SKM-1 (cell line): ENCODE measurements around the gene TASP1.
A peak's percentile ranks its signal among the peaks of the same experiment; 100 is the strongest.
"Not testable (repeated sequence)": the region's sequence is repeated elsewhere in the genome, so short reads cannot be mapped to it uniquely, and the experiment has no call there.

Experiments
- DNase-seq: peaks from one replicate; lab custom pipeline; 2025; ENCODE audit not compliant: unreplicated experiment; lab: John Stamatoyannopoulos, UW

The TASP1 gene, protein sequence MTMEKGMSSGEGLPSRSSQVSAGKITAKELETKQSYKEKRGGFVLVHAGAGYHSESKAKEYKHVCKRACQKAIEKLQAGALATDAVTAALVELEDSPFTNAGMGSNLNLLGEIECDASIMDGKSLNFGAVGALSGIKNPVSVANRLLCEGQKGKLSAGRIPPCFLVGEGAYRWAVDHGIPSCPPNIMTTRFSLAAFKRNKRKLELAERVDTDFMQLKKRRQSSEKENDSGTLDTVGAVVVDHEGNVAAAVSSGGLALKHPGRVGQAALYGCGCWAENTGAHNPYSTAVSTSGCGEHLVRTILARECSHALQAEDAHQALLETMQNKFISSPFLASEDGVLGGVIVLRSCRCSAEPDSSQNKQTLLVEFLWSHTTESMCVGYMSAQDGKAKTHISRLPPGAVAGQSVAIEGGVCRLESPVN

DNA sequence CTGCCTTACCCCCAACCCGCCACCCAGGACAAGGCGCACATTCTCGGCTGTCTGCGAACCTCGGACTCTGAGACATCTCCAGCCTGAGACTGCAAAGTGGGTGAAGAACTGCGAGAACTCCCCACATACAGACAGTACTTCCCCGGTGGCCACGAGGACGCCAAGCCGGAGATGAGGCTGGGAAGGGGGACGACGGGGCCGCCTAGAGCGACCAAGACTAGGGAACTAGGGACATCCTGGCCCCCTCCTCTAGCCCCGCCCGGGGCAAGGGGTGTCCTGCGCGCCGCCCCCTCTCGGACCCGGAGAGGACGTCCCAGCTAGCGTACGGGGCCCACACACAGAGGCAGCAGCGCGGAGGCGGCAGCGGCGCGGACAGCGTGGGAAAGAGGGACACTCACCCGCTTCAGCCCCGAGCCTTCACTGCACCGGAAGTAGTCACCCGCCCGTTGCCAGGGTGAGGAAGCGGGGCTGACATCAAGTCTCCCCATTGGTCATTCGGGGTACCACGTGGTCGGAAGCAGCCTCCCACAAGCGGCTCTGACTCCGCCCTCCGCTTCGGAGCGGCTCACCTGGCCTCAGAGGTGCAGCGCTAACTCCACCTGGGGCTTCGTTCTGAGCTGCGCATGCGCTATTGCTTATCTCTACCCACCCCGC lies at the start of gene TASP1:
TASP1 (minus strand) TSS at position 437 of the 654 bp plus-strand sequence. CDS start 8,854 bp downstream, outside the sequence.
- DNase-seq: peak; percentile 44

DNA sequence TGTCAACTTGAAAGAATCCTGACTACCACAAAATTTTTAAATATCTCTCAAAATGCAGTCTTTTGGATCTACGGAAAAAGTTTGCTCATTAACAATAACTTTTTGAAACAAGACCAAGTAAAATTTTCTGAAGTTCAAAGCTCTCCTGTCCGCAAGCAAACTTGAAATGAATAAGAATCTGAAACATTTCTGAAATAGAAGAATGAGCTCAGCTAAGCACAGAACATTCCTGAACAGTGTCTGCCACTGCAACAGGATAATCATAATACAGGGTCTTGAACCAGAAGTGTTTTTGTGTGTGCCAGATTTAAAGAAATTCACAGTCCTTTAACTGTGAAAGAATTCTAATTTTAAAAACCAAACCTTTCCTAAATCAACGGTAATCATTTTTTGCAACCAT lies 49.1 kb upstream of the TASP1 start:
- no peak for DNase-seq

GRCh38 chr20:13685623-13686022 lies 46.9 kb upstream of the TASP1 start:
- DNase-seq: no peak

- no peak for DNase-seq
These were observed 46.0 kb upstream of the TASP1 start for GRCh38 chr20:13684566-13685222.

GRCh38 chr20:13683833-13684232 lies 45.1 kb upstream of the TASP1 start:
- DNase-seq: no peak

GRCh38 chr20:13681248-13682125 lies 42.8 kb upstream of the TASP1 start:
- DNase-seq: no peak

DNA sequence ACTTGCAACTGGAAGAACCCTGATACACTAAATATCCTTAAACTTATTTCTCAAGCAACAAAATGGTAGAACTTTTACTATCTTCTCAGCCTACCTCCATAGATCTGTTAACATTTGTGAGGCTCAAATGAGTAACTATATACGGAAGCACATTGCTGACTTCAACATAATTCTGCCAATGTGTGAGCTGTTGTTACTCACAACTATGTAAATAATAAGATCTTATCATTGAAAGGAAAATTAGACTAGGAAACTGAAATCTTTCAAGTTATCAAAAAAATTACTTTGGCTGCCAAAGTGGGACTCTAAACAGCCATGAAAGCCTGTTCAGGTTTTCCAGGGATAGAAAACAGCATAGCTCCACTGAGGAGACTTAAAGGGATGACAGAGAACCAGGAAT lies 40.2 kb upstream of the TASP1 start:
- no peak for DNase-seq

GRCh38 chr20:13677241-13677640 lies 38.5 kb upstream of the TASP1 start:
- no peak for DNase-seq

DNA sequence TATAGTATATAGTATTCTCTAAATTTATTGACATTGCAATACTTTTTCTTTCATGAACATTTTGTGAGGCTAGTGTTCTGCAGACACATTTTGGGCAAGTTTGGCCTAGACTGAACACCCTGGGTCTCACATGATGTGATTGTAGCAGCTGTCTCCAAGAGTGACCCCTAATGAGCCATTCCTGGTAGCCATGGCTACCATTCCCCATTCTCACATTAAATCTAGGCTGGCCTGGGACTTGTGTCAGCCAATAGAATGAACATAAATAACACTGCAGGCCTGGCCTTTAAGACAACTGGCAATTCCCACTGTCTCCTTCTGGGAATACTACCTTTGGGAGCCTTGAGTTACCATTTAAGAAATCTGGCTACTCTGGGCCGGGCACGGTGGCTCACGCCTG lies 38.0 kb upstream of the TASP1 start:
- no peak for DNase-seq

DNA sequence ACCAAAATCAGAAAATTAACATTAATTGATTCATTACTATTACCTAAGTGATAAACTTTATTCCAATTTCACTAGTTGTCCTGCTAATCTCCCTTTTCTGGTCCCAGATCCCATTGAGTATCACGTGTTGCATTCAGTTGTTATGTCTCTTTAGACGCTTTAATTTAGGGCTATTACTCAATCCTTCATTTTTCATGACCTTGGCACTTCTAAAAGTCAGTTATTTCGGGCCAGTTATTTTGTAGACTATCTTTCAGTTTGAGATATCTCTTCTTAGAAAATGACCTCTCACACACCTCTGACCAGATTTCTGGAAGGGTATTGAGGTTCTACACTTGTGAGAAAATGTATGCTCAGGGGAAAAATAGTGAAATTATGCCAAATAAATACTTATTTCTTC lies 34.0 kb upstream of the TASP1 start:
- DNase-seq: no peak

DNA sequence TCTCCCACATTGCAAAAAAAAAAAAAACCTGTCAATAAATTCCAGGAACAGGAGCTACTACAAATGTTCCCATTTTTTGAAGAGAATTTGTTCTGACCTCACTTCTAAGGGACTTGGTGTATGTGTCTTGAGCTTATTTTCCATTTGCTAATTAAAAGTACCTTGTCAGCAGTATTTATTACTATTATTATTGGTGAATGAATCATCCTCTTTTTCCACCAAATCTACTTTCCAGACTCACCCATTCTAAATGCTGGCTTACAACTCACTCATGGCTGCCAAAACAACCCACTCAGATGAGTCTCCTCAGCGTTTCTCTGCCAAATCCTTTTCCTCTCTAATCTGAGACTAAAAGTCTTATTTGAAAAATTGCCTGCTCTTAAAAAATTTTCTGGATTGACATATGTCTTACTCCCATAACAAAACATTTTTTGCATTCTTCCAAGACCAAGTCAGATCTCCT lies 33.2 kb upstream of the TASP1 start:
- DNase-seq: no peak

- no peak for DNase-seq
These were observed 32.8 kb upstream of the TASP1 start for GRCh38 chr20:13671512-13671911.

- no peak for DNase-seq
These were observed 31.4 kb upstream of the TASP1 start for GRCh38 chr20:13670160-13670559.

DNA sequence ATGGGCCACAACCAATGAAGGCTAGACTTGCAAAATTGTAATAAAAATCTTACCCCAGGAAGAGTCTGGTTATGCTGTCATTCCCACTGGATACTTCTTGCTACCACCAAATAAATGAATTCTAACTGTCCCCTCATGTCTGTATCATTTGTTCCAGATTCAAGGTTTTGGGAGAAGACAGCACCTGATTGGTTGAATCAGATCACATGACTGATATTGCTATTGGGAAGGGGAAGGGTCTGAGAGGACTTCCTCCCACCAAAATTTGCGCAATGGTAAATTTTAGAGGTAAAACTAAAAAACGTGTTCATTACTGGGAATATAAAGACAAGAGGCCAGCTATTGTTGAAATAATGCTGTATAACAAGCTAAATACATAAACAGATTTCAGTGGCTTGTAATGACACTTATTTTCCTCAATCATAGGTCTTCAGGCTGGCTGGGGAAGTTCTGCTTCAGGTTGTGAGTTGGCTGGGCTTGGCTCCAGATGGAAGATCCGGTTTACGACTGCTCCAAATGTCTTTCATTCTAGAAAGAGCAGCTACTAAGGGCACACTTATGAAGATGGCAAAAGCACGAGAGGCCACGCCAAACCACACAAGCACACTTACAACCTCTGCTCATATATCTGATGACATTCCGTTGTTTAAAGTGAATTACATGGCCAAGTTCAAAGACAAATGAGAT lies 27.1 kb upstream of the TASP1 start:
- no peak for DNase-seq

DNA sequence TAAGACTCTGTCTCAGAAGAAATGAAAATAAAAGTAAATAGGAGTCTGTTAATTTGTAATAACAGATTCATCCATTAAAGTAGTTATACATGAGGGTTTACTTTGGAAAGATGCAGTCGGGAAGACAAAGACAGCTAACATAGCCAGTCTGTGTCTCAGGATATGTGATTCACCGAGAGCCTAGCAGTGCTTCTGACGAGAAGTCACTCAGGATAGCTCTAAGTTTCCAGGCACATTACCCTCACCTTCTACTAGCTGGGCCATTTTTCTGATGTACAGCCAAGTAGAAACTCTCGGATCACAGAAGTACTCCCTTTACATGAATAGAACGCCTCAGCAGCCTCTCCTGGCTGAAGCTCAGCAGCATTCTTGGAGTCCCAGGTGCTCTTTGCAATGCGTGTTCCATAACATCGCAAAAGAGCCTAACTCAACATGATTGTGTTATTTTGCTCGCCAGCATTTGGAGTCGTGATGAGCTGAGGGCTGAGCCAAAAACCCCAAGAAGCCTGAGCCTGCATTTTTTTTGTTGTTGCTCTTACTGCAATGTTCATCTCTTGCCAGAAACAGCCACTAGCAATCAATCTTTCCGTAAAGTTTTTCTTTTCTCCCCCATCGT lies 22.4 kb upstream of the TASP1 start:
- DNase-seq: no peak

DNA sequence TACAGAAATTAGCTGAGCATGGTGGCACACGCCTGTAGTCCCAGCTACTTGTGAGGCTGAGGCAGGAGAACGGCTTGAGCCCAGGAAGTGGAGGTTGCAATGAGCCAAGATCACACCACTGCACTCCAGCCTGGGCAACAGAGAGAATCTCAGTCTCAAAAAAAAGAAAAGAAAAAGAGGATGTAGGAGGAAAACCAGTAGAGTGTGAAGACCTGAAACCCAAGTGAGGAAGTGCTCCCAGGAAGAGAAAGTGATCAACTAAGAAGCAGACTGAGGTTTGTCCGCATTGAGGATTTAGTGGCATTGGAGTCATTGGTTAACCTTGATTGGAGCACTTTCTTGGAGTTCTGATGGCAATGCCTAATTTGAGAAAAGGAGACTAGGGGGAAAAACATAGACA lies 20.6 kb upstream of the TASP1 start:
- no peak for DNase-seq

GRCh38 chr20:13658060-13658459 lies 19.3 kb upstream of the TASP1 start:
- DNase-seq: not testable (repeated sequence)

GRCh38 chr20:13656721-13657368 lies 18.1 kb upstream of the TASP1 start:
- no peak for DNase-seq

DNA sequence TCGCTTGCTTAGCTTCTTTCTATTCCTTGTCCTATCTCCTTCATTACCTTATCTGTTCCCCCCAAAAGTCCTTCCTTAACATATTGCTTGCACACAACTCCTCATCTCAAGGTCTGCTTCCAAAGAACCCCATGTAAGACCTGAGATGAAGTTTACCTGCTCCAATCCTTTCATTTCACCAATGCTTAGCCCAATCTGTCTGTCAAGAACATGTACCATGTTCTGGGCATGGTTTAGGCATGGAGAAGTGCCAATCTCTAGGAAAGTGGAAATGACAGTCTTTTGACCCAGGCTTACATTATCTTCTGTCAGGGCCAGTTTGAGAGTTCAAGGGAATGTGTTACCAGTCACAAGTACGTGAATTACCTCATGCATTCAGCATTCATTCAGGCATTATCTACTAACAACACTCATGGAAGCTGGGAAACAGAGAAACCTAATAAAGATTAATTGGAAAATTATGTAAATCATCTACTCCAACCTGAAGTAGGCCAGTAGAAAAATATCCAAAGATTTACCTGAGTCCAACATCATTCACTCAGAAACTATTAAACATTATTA lies 15.8 kb upstream of the TASP1 start:
- no peak for DNase-seq
